Measurements from ENCODE around the gene DNAH8. TPM values are rescaled to one million over a fixed set of nuclear protein-coding genes. Genes with fewer than 3 reads are reported as not detected.

Gene DNAH8
- total RNA-seq, 2 experiments from 2014 or later = 0.06 to 0.11 TPM

- Mint-ChIP-seq H3K4me3 (no peak overlapping the region), H3K36me3 (peaks cover 9% of the 10 kb centered on the region), H3K4me1 (peaks cover 29% of the 10 kb centered on the region), H3K9me3 (peaks cover 6% of the 10 kb centered on the region), H3K27me3 (peaks cover 25% of the 10 kb centered on the region), H3K27ac (no peak overlapping the region)
- DNase-seq (no peak), ATAC-seq (ENCODE audit: low read depth) (no peak)
- POLR2A ChIA-PET = interaction anchor here (0.7 kb wide), 1 partner anchor 32 kb away, joined by 4 read pairs; no protein-coding TSS in a partner anchor
These were observed 6.6 kb upstream of the DNAH8 start for GRCh38 chr6:38708496-38708895.

- Mint-ChIP-seq H3K9me3 (peaks cover 12% of the 10 kb centered on the region), H3K27me3 (peaks cover 18% of the 10 kb centered on the region), H3K4me3 (peak overlapping the region; percentile 70), H3K36me3 (peaks cover 14% of the 10 kb centered on the region), H3K27ac (peak overlapping the region; percentile 93), H3K4me1 (peaks cover 43% of the 10 kb centered on the region)
- ATAC-seq (ENCODE audit: low read depth) = peak; percentile 94
- DNase-seq = peak; percentile 81
- POLR2A ChIA-PET = interaction anchor here (0.5 to 3.2 kb wide), 7 partner anchors 8 to 1087 kb away, joined by 3 to 53 read pairs (median 6); partner anchors contain the start of genes BTBD9, GLO1 and ZFAND3
These were observed 1.3 kb upstream of the DNAH8 start for GRCh38 chr6:38713812-38714211.

- POLR2A ChIA-PET = interaction anchor here (0.5 to 3.2 kb wide), 7 partner anchors 9 to 1088 kb away, joined by 3 to 53 read pairs (median 6); partner anchors contain the start of genes BTBD9, GLO1 and ZFAND3
- peaks cover 24% of the 10 kb centered on the region for H3K27me3 Mint-ChIP-seq
- DNase-seq = no peak
- H3K4me3 Mint-ChIP-seq = peak overlapping the region; percentile 70
- ATAC-seq (ENCODE audit: low read depth) = peak; percentile 43
- H3K36me3 Mint-ChIP-seq = peaks cover 14% of the 10 kb centered on the region
- H3K27ac Mint-ChIP-seq = peak overlapping the region; percentile 93
- H3K4me1 Mint-ChIP-seq = peaks cover 43% of the 10 kb centered on the region
- peaks cover 12% of the 10 kb centered on the region for H3K9me3 Mint-ChIP-seq
These were observed 684 bp upstream of the DNAH8 start for GRCh38 chr6:38714239-38715015.

GRCh38 chr6:38716825-38717224 lies 1.7 kb downstream of the DNAH8 start:
- Mint-ChIP-seq H3K36me3 (peaks cover 13% of the 10 kb centered on the region), H3K27me3 (peaks cover 26% of the 10 kb centered on the region), H3K9me3 (peaks cover 5% of the 10 kb centered on the region), H3K4me3 (no peak overlapping the region), H3K27ac (no peak overlapping the region), H3K4me1 (peaks cover 34% of the 10 kb centered on the region)
- ATAC-seq (ENCODE audit: low read depth) (no peak), DNase-seq (no peak)
- POLR2A ChIA-PET = no interaction called here

GRCh38 chr6:38719358-38719757 lies 4.2 kb downstream of the DNAH8 start:
- DNase-seq (no peak), ATAC-seq (ENCODE audit: low read depth) (no peak)
- Mint-ChIP-seq H3K36me3 (peaks cover 10% of the 10 kb centered on the region), H3K27ac (no peak overlapping the region), H3K9me3 (peaks cover 5% of the 10 kb centered on the region), H3K4me3 (no peak overlapping the region), H3K4me1 (peaks cover 10% of the 10 kb centered on the region), H3K27me3 (peaks cover 32% of the 10 kb centered on the region)
- POLR2A ChIA-PET = interaction anchor here (0.6 kb wide), 1 partner anchor 19 kb away, joined by 4 read pairs; no protein-coding TSS in a partner anchor

- peaks cover 32% of the 10 kb centered on the region for H3K27me3 Mint-ChIP-seq
These were observed 5.2 kb downstream of the DNAH8 start for GRCh38 chr6:38720295-38720694.

GRCh38 chr6:38722038-38722437 lies 6.9 kb downstream of the DNAH8 start:
- DNase-seq (no peak), ATAC-seq (ENCODE audit: low read depth) (no peak)
- Mint-ChIP-seq H3K4me1 (peaks cover 18% of the 10 kb centered on the region), H3K9me3 (peaks cover 3% of the 10 kb centered on the region), H3K36me3 (peaks cover 9% of the 10 kb centered on the region), H3K27me3 (peaks cover 24% of the 10 kb centered on the region), H3K27ac (no peak overlapping the region), H3K4me3 (no peak overlapping the region)
- POLR2A ChIA-PET = interaction anchor here (0.7 kb wide), 1 partner anchor 19 kb away, joined by 3 read pairs; the partner anchor contains the start of gene GLO1

More at GRCh38 chr6:38720295-38720694, 5.2 kb downstream of the DNAH8 start:
- POLR2A ChIA-PET = interaction anchor here (0.6 kb wide), 1 partner anchor 19 kb away, joined by 4 read pairs; no protein-coding TSS in a partner anchor
- Mint-ChIP-seq H3K27ac (no peak overlapping the region), H3K4me1 (peaks cover 8% of the 10 kb centered on the region), H3K9me3 (peaks cover 6% of the 10 kb centered on the region), H3K4me3 (no peak overlapping the region), H3K36me3 (peaks cover 10% of the 10 kb centered on the region)
- DNase-seq (no peak), ATAC-seq (ENCODE audit: low read depth) (no peak)

GRCh38 chr6:38722727-38723334 lies 7.7 kb downstream of the DNAH8 start:
- POLR2A ChIA-PET = interaction anchor here (0.7 kb wide), 1 partner anchor 20 kb away, joined by 3 read pairs; the partner anchor contains the start of gene GLO1
- Mint-ChIP-seq H3K36me3 (peaks cover 11% of the 10 kb centered on the region), H3K4me3 (no peak overlapping the region), H3K9me3 (peaks cover 3% of the 10 kb centered on the region), H3K27ac (no peak overlapping the region), H3K27me3 (peaks cover 21% of the 10 kb centered on the region), H3K4me1 (peaks cover 20% of the 10 kb centered on the region)
- DNase-seq (no peak), ATAC-seq (ENCODE audit: low read depth) (no peak)

- Mint-ChIP-seq H3K9me3 (peaks cover 3% of the 10 kb centered on the region), H3K4me1 (peaks cover 20% of the 10 kb centered on the region), H3K27ac (peak overlapping the region; percentile 30), H3K36me3 (peaks cover 13% of the 10 kb centered on the region), H3K4me3 (no peak overlapping the region), H3K27me3 (peaks cover 19% of the 10 kb centered on the region)
- POLR2A ChIA-PET = interaction anchor here (2.3 kb wide), 1 partner anchor 10 kb away, joined by 11 read pairs; no protein-coding TSS in a partner anchor
- ATAC-seq (ENCODE audit: low read depth) = no peak
- DNase-seq = no peak
These were observed 8.7 kb downstream of the DNAH8 start for GRCh38 chr6:38723783-38724182.

- Mint-ChIP-seq H3K36me3 (peaks cover 13% of the 10 kb centered on the region), H3K27ac (no peak overlapping the region), H3K9me3 (peaks cover 3% of the 10 kb centered on the region), H3K4me1 (peaks cover 20% of the 10 kb centered on the region), H3K4me3 (no peak overlapping the region), H3K27me3 (peaks cover 14% of the 10 kb centered on the region)
- POLR2A ChIA-PET = interaction anchor here (2.3 kb wide), 1 partner anchor 11 kb away, joined by 11 read pairs; no protein-coding TSS in a partner anchor
- no peak for DNase-seq
- no peak for ATAC-seq (ENCODE audit: low read depth)
These were observed 9.2 kb downstream of the DNAH8 start for GRCh38 chr6:38724343-38724742.

GRCh38 chr6:38725414-38726183 lies 10.5 kb downstream of the DNAH8 start:
- H3K9me3 Mint-ChIP-seq = peaks cover 3% of the 10 kb centered on the region
- ATAC-seq (ENCODE audit: low read depth) (peak; percentile 82), DNase-seq (no peak)
- peaks cover 10% of the 10 kb centered on the region for H3K36me3 Mint-ChIP-seq
- POLR2A ChIA-PET = interaction anchor here (0.8 to 2.3 kb wide), 2 partner anchors 12 to 22 kb away, joined by 4 to 11 read pairs; no protein-coding TSS in a partner anchor
- peaks cover 20% of the 10 kb centered on the region for H3K4me1 Mint-ChIP-seq
- H3K27ac Mint-ChIP-seq = peak overlapping the region; percentile 67
- peak overlapping the region; percentile 17 for H3K4me3 Mint-ChIP-seq
- peaks cover 9% of the 10 kb centered on the region for H3K27me3 Mint-ChIP-seq

GRCh38 chr6:38728203-38728602 lies 13.1 kb downstream of the DNAH8 start:
- peaks cover 18% of the 10 kb centered on the region for H3K4me1 Mint-ChIP-seq
- no peak for DNase-seq
- no peak for ATAC-seq (ENCODE audit: low read depth)
- peaks cover 7% of the 10 kb centered on the region for H3K27me3 Mint-ChIP-seq
- no peak overlapping the region for H3K27ac Mint-ChIP-seq
- no peak overlapping the region for H3K4me3 Mint-ChIP-seq
- peaks cover 8% of the 10 kb centered on the region for H3K36me3 Mint-ChIP-seq
- POLR2A ChIA-PET = no interaction called here
- H3K9me3 Mint-ChIP-seq = peaks cover 5% of the 10 kb centered on the region

All from activated naive CD8-positive, alpha-beta T cell treated with anti-CD3 and anti-CD28 coated beads, Interleukin-2, amount 10 ng/mL, durations not matched to agents 7 days and 5 days (primary cell).